ENCODE results near the gene SBF2.

- TF ChIP-seq POLR2A (IDR thresholded peaks at IDR 0.05; ENCODE audit: low read depth, low read length) = no peak
- no peak for TF ChIP-seq TAF1 (IDR thresholded peaks at IDR 0.05; ENCODE audit: low read depth, low read length)
- no peak for TF ChIP-seq POLR2AphosphoS5 (IDR thresholded peaks at IDR 0.05; ENCODE audit: low read depth, low read length)
- TF ChIP-seq SPI1 (IDR thresholded peaks at IDR 0.05; ENCODE audit: low read depth, low read length) = no peak
- TF ChIP-seq POU2F2 (IDR thresholded peaks at IDR 0.05; ENCODE audit: low read depth, low read length) = no peak
Measured at GRCh38 chr11:9831122-9831521, 462.9 kb downstream of the SBF2 start.
